HepG2 (cell line): Measurements from ENCODE around the gene ETV5. TPM values are rescaled to one million over a fixed set of nuclear protein-coding genes. Genes with fewer than 3 reads are reported as not detected.

Source experiments
- ATAC-seq: fragments of 200-7000 bp; cut with Tn5 transposase; 3 replicates; pipeline ENCODE4 v1.9.1; 2020; ENCODE audit warnings: mild to moderate bottlenecking, moderate library complexity
- BruUV-seq: library from RNA; stranded (reverse); fragments of 400-500 nt; replicated peaks from 2 replicates; lab custom pipeline; 2021; lab: Mats Ljungman, UMichigan
- CTCF ChIA-PET: fragments of 300-600 bp; formaldehyde crosslinking; extraction: SDS; loops from one replicate; lab custom pipeline; 2021; ENCODE audit warnings: low total read pairs, inconsistent platforms, low intra/inter-chr PET ratio; lab: Yijun Ruan, JAX
- POLR2A ChIA-PET: fragments of 350-600 bp; sonication (Branson Sonifier 250); formaldehyde crosslinking; loops from one replicate; lab custom pipeline; 2020; ENCODE audit warnings: antibody characterized with exemption, inconsistent platforms; lab: Yijun Ruan, JAX
- DNase-seq: peaks from one replicate; pipeline ENCODE4 v3.0.0-alpha.2; 2015; ENCODE audit warnings: low spot score
- FAIRE-seq: peaks from 3 replicates; lab custom pipeline; 2011; peaks lifted over from hg19 to GRCh38; lab: Jason Lieb, UNC
- H2AFZ ChIP-seq: one replicate; pipeline ENCODE4 v1.6.1; 2011; ENCODE audit warnings: low read length, inconsistent platforms
- H3K27ac ChIP-seq: fragments of 300-600 bp; 3 replicates; pipeline ENCODE4 v1.8.0; 2011; ENCODE audit warnings: mixed run types, mild to moderate bottlenecking, mixed read lengths, low read length, inconsistent platforms; ENCODE audit not compliant: insufficient read depth; ENCODE audit errors: extremely low read length
- H3K27me3 ChIP-seq, 2 experiments: fragments of 200-600 bp in 1 of 2; 2 replicates in 1 of 2; 3 replicates in 1 of 2; pipeline versions ENCODE4 v1.6.0 to v1.8.0; 2011; ENCODE audit warnings: low read length in 2 of 2, mild to moderate bottlenecking in 2 of 2, moderate library complexity in 2 of 2, inconsistent platforms in 1 of 2; ENCODE audit not compliant: insufficient read depth in 2 of 2, control insufficient read depth in 1 of 2
- H3K36me3 ChIP-seq, 2 experiments: fragments of 200-600 bp in 1 of 2; replicated peaks in 1 of 2; 2 replicates in 1 of 2; 3 replicates in 1 of 2; pipeline versions ENCODE4 v1.5.1 to v1.8.0; 2011; ENCODE audit warnings: low read length in 2 of 2, inconsistent platforms in 1 of 2; ENCODE audit not compliant: insufficient read depth in 2 of 2, control insufficient read depth in 1 of 2
- H3K4me1 ChIP-seq: 2 replicates; pipeline ENCODE4 v1.5.1; 2012; ENCODE audit warnings: low read length, inconsistent platforms; ENCODE audit not compliant: insufficient read depth
- H3K4me2 ChIP-seq: 2 replicates; pipeline ENCODE4 v1.6.0; 2011; ENCODE audit warnings: low read depth, low read length, inconsistent platforms
- H3K4me3 ChIP-seq, 3 experiments: fragments of 200-600 bp in 1 of 3; sonication (generic), shearing (Covaris generic) in 1 of 3; replicated peaks in 1 of 3; 2 replicates each; pipeline ENCODE4 v1.5.1; 2011 to 2016; ENCODE audit warnings: low read length in 3 of 3, inconsistent platforms in 2 of 3, low read depth in 2 of 3, mild to moderate bottlenecking in 2 of 3, control low read depth in 1 of 3, mixed read lengths in 1 of 3; ENCODE audit not compliant: insufficient read depth in 1 of 3
- H3K79me2 ChIP-seq: one replicate; pipeline ENCODE4 v1.6.1; 2011; ENCODE audit warnings: low read length, inconsistent platforms; ENCODE audit not compliant: insufficient read depth
- H3K9ac ChIP-seq: 2 replicates; pipeline ENCODE4 v1.6.0; 2011; ENCODE audit warnings: mild to moderate bottlenecking, low read depth, low read length, inconsistent platforms; ENCODE audit not compliant: insufficient read depth
- H3K9me3 ChIP-seq: 2 replicates; pipeline ENCODE4 v1.5.1; 2012; ENCODE audit warnings: mild to moderate bottlenecking, low read length
- H4K20me1 ChIP-seq: 2 replicates; pipeline ENCODE4 v1.6.0; 2011; ENCODE audit warnings: inconsistent platforms, mild to moderate bottlenecking, low read length, moderate library complexity; ENCODE audit not compliant: insufficient read depth
- CHD4 ChIP-seq: fragments of 200-600 bp; sonication (generic); IDR thresholded peaks from 2 replicates; pipeline ENCODE4 v1.7.0; 2017; ENCODE audit warnings: mild to moderate bottlenecking, low read length, borderline replicate concordance
- HBP1 ChIP-seq: IDR thresholded peaks from 2 replicates; pipeline ENCODE4 v1.6.1; 2016; ENCODE audit warnings: low read depth, control low read depth
- RNF219 ChIP-seq: sonication (generic); formaldehyde crosslinking; IDR thresholded peaks from 2 replicates; pipeline ENCODE4 v1.5.0; 2020; ENCODE audit warnings: mild to moderate bottlenecking, missing genetic modification reagents
- SIN3B ChIP-seq: fragments of 150-350 bp; IDR thresholded peaks from 2 replicates; pipeline ENCODE4 v1.6.1; 2014; ENCODE audit warnings: low read length
- TEAD2 ChIP-seq: sonication (generic); formaldehyde crosslinking; IDR thresholded peaks from 2 replicates; pipeline ENCODE4 v1.9.0; 2021; ENCODE audit warnings: missing genetic modification reagents
- TGIF2 ChIP-seq: IDR thresholded peaks from 2 replicates; pipeline ENCODE4 v1.6.1; 2016; ENCODE audit warnings: control low read depth, missing compliant biosample characterization
- ZNF550 ChIP-seq: sonication (generic); formaldehyde crosslinking; IDR thresholded peaks from 2 replicates; pipeline ENCODE4 v1.4.0; 2020; ENCODE audit warnings: mild to moderate bottlenecking, missing genetic modification reagents, borderline replicate concordance
- WGBS: methylation state at CpG from one replicate; pipeline ENCODE4 v1.1.6; 2017; ENCODE audit warnings: low lambda C conversion rate; 5-methylcytosine and 5-hydroxymethylcytosine counted together
- in situ Hi-C: cut with HindIII; loops from 2 replicates; pipeline ENCODE4 v1.10.0; 2017; ENCODE audit warnings: low pct_unique_long_range_greater_than_20kb; ENCODE audit not compliant: extremely low pct_ligation_motif_present
- intact Hi-C: fragments of 100-400 bp; cut with micrococcal nuclease; formaldehyde crosslinking; loops from one replicate; pipeline ENCODE4 v1.10.0; 2022; ENCODE audit not compliant: unreplicated experiment
- polyA plus RNA-seq, 8 experiments: library from polyadenylated mRNA; depleted of rRNA in 3 of 8; stranded (reverse) in 7 of 8; unstranded in 1 of 8; fragments of >200 nt; fragmentation: Illumina TruSeq in 4 of 8; extraction: Trizol in 4 of 8; gene quantifications; 2 replicates each; pipeline versions ENCODE4 v1.2.1 to v1.2.3, GENCODE V29; 2011 to 2016; ENCODE audit warnings: low read depth in 4 of 8, missing spikeins in 1 of 8, mixed read lengths in 1 of 8; ENCODE audit not compliant: insufficient read depth in 1 of 8
- total RNA-seq, 5 experiments: library from RNA; depleted of rRNA; stranded (reverse); fragments of >200 nt; fragmentation: Illumina TruSeq; extraction: Trizol; gene quantifications; 2 replicates each; pipeline ENCODE4 v1.2.3, GENCODE V29; 2016; ENCODE audit warnings: low read depth in 1 of 5
- TF ChIP-seq, protein P1 (sequence below): sonication (generic); formaldehyde crosslinking; IDR thresholded peaks from 2 replicates; pipeline ENCODE4 v1.8.1; 2023; ENCODE audit warnings: mild to moderate bottlenecking, missing genetic modification reagents
- TF ChIP-seq, protein P2 (sequence below), 2 experiments: sonication (generic) in 1 of 2; formaldehyde crosslinking in 1 of 2; IDR thresholded peaks; 2 replicates each; pipeline versions ENCODE4 v1.4.0 to v1.6.1; 2016 to 2020; ENCODE audit warnings: borderline replicate concordance in 1 of 2, low read depth in 1 of 2, mild to moderate bottlenecking in 1 of 2, missing genetic modification reagents in 1 of 2

ETV5 gene
- total and polyA plus RNA-seq, 2 of the 13 experiments (the other 11 are each of a cell fraction or from before 2014, with no cell fraction given), result 52.9 to 57.2 TPM

GRCh38 chr3:186001842-186002241, 107.0 kb downstream of the ETV5 start (continued):
- TF ChIP-seq, protein P1, sequence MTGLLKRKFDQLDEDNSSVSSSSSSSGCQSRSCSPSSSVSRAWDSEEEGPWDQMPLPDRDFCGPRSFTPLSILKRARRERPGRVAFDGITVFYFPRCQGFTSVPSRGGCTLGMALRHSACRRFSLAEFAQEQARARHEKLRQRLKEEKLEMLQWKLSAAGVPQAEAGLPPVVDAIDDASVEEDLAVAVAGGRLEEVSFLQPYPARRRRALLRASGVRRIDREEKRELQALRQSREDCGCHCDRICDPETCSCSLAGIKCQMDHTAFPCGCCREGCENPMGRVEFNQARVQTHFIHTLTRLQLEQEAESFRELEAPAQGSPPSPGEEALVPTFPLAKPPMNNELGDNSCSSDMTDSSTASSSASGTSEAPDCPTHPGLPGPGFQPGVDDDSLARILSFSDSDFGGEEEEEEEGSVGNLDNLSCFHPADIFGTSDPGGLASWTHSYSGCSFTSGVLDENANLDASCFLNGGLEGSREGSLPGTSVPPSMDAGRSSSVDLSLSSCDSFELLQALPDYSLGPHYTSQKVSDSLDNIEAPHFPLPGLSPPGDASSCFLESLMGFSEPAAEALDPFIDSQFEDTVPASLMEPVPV (CRISPR knock-in tag), result no peak
- TF ChIP-seq, protein P2, sequence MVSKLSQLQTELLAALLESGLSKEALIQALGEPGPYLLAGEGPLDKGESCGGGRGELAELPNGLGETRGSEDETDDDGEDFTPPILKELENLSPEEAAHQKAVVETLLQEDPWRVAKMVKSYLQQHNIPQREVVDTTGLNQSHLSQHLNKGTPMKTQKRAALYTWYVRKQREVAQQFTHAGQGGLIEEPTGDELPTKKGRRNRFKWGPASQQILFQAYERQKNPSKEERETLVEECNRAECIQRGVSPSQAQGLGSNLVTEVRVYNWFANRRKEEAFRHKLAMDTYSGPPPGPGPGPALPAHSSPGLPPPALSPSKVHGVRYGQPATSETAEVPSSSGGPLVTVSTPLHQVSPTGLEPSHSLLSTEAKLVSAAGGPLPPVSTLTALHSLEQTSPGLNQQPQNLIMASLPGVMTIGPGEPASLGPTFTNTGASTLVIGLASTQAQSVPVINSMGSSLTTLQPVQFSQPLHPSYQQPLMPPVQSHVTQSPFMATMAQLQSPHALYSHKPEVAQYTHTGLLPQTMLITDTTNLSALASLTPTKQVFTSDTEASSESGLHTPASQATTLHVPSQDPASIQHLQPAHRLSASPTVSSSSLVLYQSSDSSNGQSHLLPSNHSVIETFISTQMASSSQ (IDR thresholded peaks at IDR 0.05; ENCODE audit: low read depth), result no peak
- TF ChIP-seq, protein P2 (CRISPR knock-in tag; IDR thresholded peaks at IDR 0.05; ENCODE audit: borderline replicate concordance), result no peak
- no peak for TF ChIP-seq SIN3B
- no peak for TF ChIP-seq TGIF2
- TF ChIP-seq TEAD2 (CRISPR knock-in tag), result no peak

- Histone ChIP-seq H3K4me2 (no peak overlapping the region), H4K20me1 (no peaks in the 10 kb centered on the region), H2AFZ (no peak overlapping the region), H3K4me1 (no peaks in the 10 kb centered on the region), H3K79me2 (no peaks in the 10 kb centered on the region), H3K36me3 (no peaks in the 10 kb centered on the region), H3K4me3 (no peak overlapping the region), H3K9me3 (no peaks in the 10 kb centered on the region), H3K27me3 (peaks cover 0 to 3% of the 10 kb centered on the region in 2 experiments; a peak in 1 of 5 replicates), H3K27ac (no peak overlapping the region), H3K9ac (no peak overlapping the region)
- in situ Hi-C loops, result loop anchor here (25.0 kb wide), 1 partner anchor 813 kb away; the partner anchor contains the start of gene RFC4
- DNase-seq (no peak), ATAC-seq (no peak), FAIRE-seq (no peak)
- POLR2A ChIA-PET, result no interaction called here
- CTCF ChIA-PET, result no interaction called here
- TF ChIP-seq ZNF550 (CRISPR knock-in tag) (no peak), HBP1 (CRISPR knock-in tag) (no peak), RNF219 (CRISPR knock-in tag) (no peak), CHD4 (no peak)
- intact Hi-C loops, result no loop called here
- WGBS, result 72% methylated on average over 14 of the region's 14 CpGs
- BruUV-seq, result no TSS peak
Measured at GRCh38 chr3:185999221-185999620, 109.7 kb downstream of the ETV5 start.
